Endothelial cell of umbilical vein (primary cell): ENCODE results near the gene CYTH1. TPM values are rescaled to one million over a fixed set of nuclear protein-coding genes. Genes with fewer than 3 reads are reported as not detected.

ENCODE experiments used
- BruUV-seq: library from RNA; stranded (reverse); fragments of 400-500 nt; replicated peaks from 2 replicates; lab custom pipeline; 2021; lab: Mats Ljungman, UMichigan
- CTCF ChIA-PET: fragments of 300-600, 350-600 bp; sonication (Branson Sonifier 250); formaldehyde crosslinking; loops from one replicate; lab custom pipeline; 2021; ENCODE audit warnings: antibody characterized with exemption, inconsistent platforms; lab: Charles Lee
- POLR2A ChIA-PET: fragments of 300-600, 350-600 bp; sonication (Branson Sonifier 250); formaldehyde crosslinking; loops from one replicate; lab custom pipeline; 2021; ENCODE audit warnings: antibody characterized with exemption, inconsistent platforms; lab: Charles Lee
- DNase-seq: peaks from one replicate; pipeline ENCODE4 v3.0.0-alpha.2; 2011; ENCODE audit warnings: low read depth, low spot score
- FAIRE-seq: peaks from 2 replicates; lab custom pipeline; 2011; peaks lifted over from hg19 to GRCh38; lab: Jason Lieb, UNC
- H2AFZ ChIP-seq: 2 replicates; pipeline ENCODE4 v1.6.0; 2012; ENCODE audit warnings: low read depth, low read length, control low read depth, inconsistent platforms
- H3K27ac ChIP-seq: 2 replicates; pipeline ENCODE4 v1.5.1; 2011; ENCODE audit warnings: low read depth, mild to moderate bottlenecking, control low read depth, low read length, moderate library complexity; ENCODE audit not compliant: insufficient read depth
- H3K27me3 ChIP-seq, 2 experiments: 2 replicates each; pipeline versions ENCODE4 v1.6.0 to v1.6.1; 2011; ENCODE audit warnings: low read length in 2 of 2, mixed read lengths in 1 of 2; ENCODE audit not compliant: control insufficient read depth in 2 of 2, insufficient read depth in 2 of 2
- H3K36me3 ChIP-seq, 2 experiments: 2 replicates in 1 of 2; 3 replicates in 1 of 2; pipeline ENCODE4 v1.5.1; 2011; ENCODE audit warnings: low read length in 2 of 2, mild to moderate bottlenecking in 1 of 2, moderate library complexity in 1 of 2; ENCODE audit not compliant: control insufficient read depth in 2 of 2, insufficient read depth in 2 of 2; ENCODE audit errors: extremely low read depth in 1 of 2
- H3K4me1 ChIP-seq: 3 replicates; pipeline ENCODE4 v1.5.1; 2011; ENCODE audit warnings: mild to moderate bottlenecking, low read length; ENCODE audit not compliant: control insufficient read depth, insufficient read depth; ENCODE audit errors: extremely low read depth
- H3K4me2 ChIP-seq: 2 replicates; pipeline ENCODE4 v1.6.1; 2011; ENCODE audit warnings: low read length, control low read depth, mixed read lengths; ENCODE audit not compliant: insufficient read depth
- H3K4me3 ChIP-seq, 3 experiments: fragments of 200-600 bp in 1 of 3; sonication (generic), shearing (Covaris generic) in 1 of 3; replicated peaks in 1 of 3; 2 replicates each; pipeline ENCODE4 v1.5.1; 2011 to 2016; ENCODE audit warnings: control low read depth in 3 of 3, low read length in 3 of 3, mild to moderate bottlenecking in 2 of 3, inconsistent platforms in 1 of 3, low read depth in 1 of 3, moderate library complexity in 1 of 3; ENCODE audit not compliant: insufficient read depth in 1 of 3
- H3K79me2 ChIP-seq: 2 replicates; pipeline ENCODE4 v1.6.0; 2012; ENCODE audit warnings: low read length, inconsistent platforms; ENCODE audit not compliant: control insufficient read depth, insufficient read depth
- H3K9ac ChIP-seq: replicated peaks from 2 replicates; pipeline ENCODE3; 2011; ENCODE audit warnings: low read length, control low read depth; ENCODE audit not compliant: insufficient read depth; ENCODE audit errors: extremely low read depth
- H3K9me1 ChIP-seq: replicated peaks from 3 replicates; pipeline ENCODE4 v1.6.0; 2011; ENCODE audit warnings: mild to moderate bottlenecking, low read length; ENCODE audit not compliant: control insufficient read depth, insufficient read depth; ENCODE audit errors: extremely low read depth
- H3K9me3 ChIP-seq: replicated peaks from 2 replicates; pipeline ENCODE4 v1.5.1; 2012; ENCODE audit warnings: low read length, inconsistent platforms; ENCODE audit not compliant: control insufficient read depth, insufficient read depth
- H4K20me1 ChIP-seq: replicated peaks from 2 replicates; pipeline ENCODE3; 2011; ENCODE audit warnings: mild to moderate bottlenecking, low read length; ENCODE audit not compliant: control insufficient read depth, insufficient read depth; ENCODE audit errors: extremely low read depth
- CTCF ChIP-seq, 2 donors: IDR thresholded peaks; 1 replicate in 1 of 2; 2 replicates in 1 of 2; pipeline ENCODE4 v1.5.1; 2011; ENCODE audit warnings: low read length in 2 of 2, mild to moderate bottlenecking in 2 of 2, moderate library complexity in 2 of 2, control low read depth in 1 of 2, inconsistent platforms in 1 of 2, low read depth in 1 of 2; ENCODE audit not compliant: insufficient read depth in 1 of 2; ENCODE audit errors: extremely low read depth in 1 of 2
- EZH2 ChIP-seq: IDR thresholded peaks from 2 replicates; pipeline ENCODE4 v1.6.1; 2012; ENCODE audit warnings: borderline replicate concordance, low read depth, mild to moderate bottlenecking, moderate library complexity, low read length, inconsistent platforms; ENCODE audit not compliant: severe bottlenecking
- FOS ChIP-seq: IDR thresholded peaks from 2 replicates; pipeline ENCODE4 v1.6.1; 2011; ENCODE audit warnings: mild to moderate bottlenecking, low read length, moderate library complexity, borderline replicate concordance; ENCODE audit not compliant: insufficient read depth
- GATA2 ChIP-seq: IDR thresholded peaks from 2 replicates; pipeline ENCODE4 v1.7.0; 2011; ENCODE audit warnings: low read depth, mild to moderate bottlenecking, moderate library complexity, mixed read lengths, low read length; ENCODE audit not compliant: insufficient read length, insufficient read depth
- MAX ChIP-seq: IDR thresholded peaks from 2 replicates; pipeline ENCODE4 v1.6.1; 2011; ENCODE audit not compliant: insufficient read depth, insufficient read length
- MYC ChIP-seq: IDR thresholded peaks from one replicate; pipeline ENCODE4 v1.6.1; 2011; ENCODE audit warnings: mild to moderate bottlenecking, low read depth, low read length
- POLR2A ChIP-seq: IDR thresholded peaks from 2 replicates; pipeline ENCODE4 v1.6.1; 2012; ENCODE audit warnings: low read depth, mild to moderate bottlenecking, control low read depth, low read length
- POLR2AphosphoS5 ChIP-seq: IDR thresholded peaks from 2 replicates; pipeline ENCODE4 v1.6.1; 2012; ENCODE audit warnings: low read depth, mild to moderate bottlenecking, control low read depth, low read length, moderate library complexity; ENCODE audit not compliant: insufficient read depth
- dilution Hi-C: fragments of 300-500 bp; cut with MboI; formaldehyde crosslinking; loops from one replicate; pipeline ENCODE4 v1.15.0; 2019; ENCODE audit warnings: low sequenced_read_pairs; ENCODE audit not compliant: extremely low pct_ligation_motif_present
- intact Hi-C: fragments of 100-400 bp; cut with micrococcal nuclease; formaldehyde crosslinking; loops from one replicate; pipeline ENCODE4 v1.10.0; 2022
- polyA plus RNA-seq, 4 experiments: library from polyadenylated mRNA; depleted of rRNA in 3 of 4; stranded (reverse) in 3 of 4; unstranded in 1 of 4; fragments of >200 nt; gene quantifications; 2 replicates each; pipeline versions ENCODE4 v1.2.1 to v1.2.3, GENCODE V29; 2011 to 2012; ENCODE audit warnings: missing spikeins in 1 of 4
- total RNA-seq: library from RNA; stranded (reverse); gene quantifications from 2 replicates; pipeline ENCODE4 v1.2.3, GENCODE V29; 2021

The CYTH1 gene
- total and polyA plus RNA-seq, 2 donors (not counting 3 experiments of a cell fraction or from before 2014, with no cell fraction given), result 35.9 to 49.9 TPM

DNA sequence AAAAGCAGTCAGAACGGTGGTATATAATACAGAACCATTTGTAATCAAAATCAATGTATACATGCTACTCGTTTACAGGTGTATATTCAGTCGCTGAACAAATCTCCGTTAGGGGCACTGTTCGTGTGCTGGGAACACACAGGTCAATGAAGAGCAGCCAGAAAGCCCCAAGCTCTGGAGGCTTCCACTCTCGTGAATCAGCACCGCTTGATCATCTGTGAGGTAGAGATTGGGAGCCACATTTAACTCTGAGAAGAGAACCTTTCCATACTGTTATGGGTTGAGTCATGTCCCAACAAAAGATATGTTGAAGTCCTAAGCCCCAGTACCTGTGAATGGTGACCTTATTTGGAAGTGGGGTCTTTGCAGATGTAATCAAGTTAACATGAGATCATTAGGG, 5.4 kb upstream of the CYTH1 start:
- Histone ChIP-seq H3K4me3 (no peak overlapping the region), H3K27me3 (no peaks in the 10 kb centered on the region), H4K20me1 (no peaks in the 10 kb centered on the region), H3K27ac (no peak overlapping the region), H3K9ac (no peak overlapping the region), H3K79me2 (no peaks in the 10 kb centered on the region), H3K4me2 (no peak overlapping the region), H2AFZ (no peak overlapping the region), H3K9me1 (no peaks in the 10 kb centered on the region), H3K36me3 (no peaks in the 10 kb centered on the region), H3K4me1 (peaks cover 8% of the 10 kb centered on the region), H3K9me3 (no peaks in the 10 kb centered on the region)
- no peak for DNase-seq
- no peak for FAIRE-seq
- POLR2A ChIA-PET, result no interaction called here
- dilution Hi-C loops, result no loop called here
- TF ChIP-seq FOS, result no peak
- TF ChIP-seq CTCF (IDR thresholded peaks at IDR 0.05; ENCODE audit: extremely low read depth in 1 of 2, insufficient read depth in 1 of 2, low read depth in 1 of 2, low read length in 2 of 2), result no peak
- no peak for TF ChIP-seq EZH2
- TF ChIP-seq POLR2A, result no peak
- no peak for TF ChIP-seq GATA2
- TF ChIP-seq POLR2AphosphoS5, result no peak
- TF ChIP-seq MAX, result no peak
- no peak for TF ChIP-seq MYC
- intact Hi-C loops, result no loop called here
- no TSS peak for BruUV-seq
- CTCF ChIA-PET, result no interaction called here
